Endothelial cell of hepatic sinusoid (primary cell): Measurements from ENCODE around the gene PIK3R6.
"Not testable (repeated sequence)": the region's sequence is repeated elsewhere in the genome, so short reads cannot be mapped to it uniquely, and the experiment has no call there.

ENCODE experiments used
- in situ Hi-C: cut with HindIII; loops from 2 replicates; pipeline ENCODE4 v1.10.0; 2017; ENCODE audit warnings: low sequenced_read_pairs

PIK3R6 gene

GRCh38 chr17:8829036-8829941 is 38.2 kb downstream of the PIK3R6 start:
- in situ Hi-C loops, result no loop called here

- in situ Hi-C loops, result no loop called here
Measured at GRCh38 chr17:8828517-8828875, 39.0 kb downstream of the PIK3R6 start.

GRCh38 chr17:8826808-8827435 is 40.6 kb downstream of the PIK3R6 start:
- in situ Hi-C loops, result no loop called here

GRCh38 chr17:8825802-8826201 is 41.7 kb downstream of the PIK3R6 start:
- in situ Hi-C loops, result no loop called here

GRCh38 chr17:8823279-8823678 is 44.2 kb downstream of the PIK3R6 start:
- in situ Hi-C loops, result no loop called here

- in situ Hi-C loops, result no loop called here
Measured at GRCh38 chr17:8822401-8823035, 45.0 kb downstream of the PIK3R6 start.

GRCh38 chr17:8821446-8822105 is 45.9 kb downstream of the PIK3R6 start:
- in situ Hi-C loops, result no loop called here

GRCh38 chr17:8820311-8821010 is 47.0 kb downstream of the PIK3R6 start:
- in situ Hi-C loops, result no loop called here

- in situ Hi-C loops, result no loop called here
Measured at GRCh38 chr17:8818654-8819330, 48.7 kb downstream of the PIK3R6 start.

GRCh38 chr17:8818047-8818446 is 49.4 kb downstream of the PIK3R6 start:
- in situ Hi-C loops, result no loop called here

GRCh38 chr17:8806926-8807550 is 60.4 kb downstream of the PIK3R6 start:
- in situ Hi-C loops, result no loop called here

- in situ Hi-C loops, result no loop called here
Measured at GRCh38 chr17:8806253-8806925, 61.1 kb downstream of the PIK3R6 start.

GRCh38 chr17:8805396-8805795 is 62.1 kb downstream of the PIK3R6 start:
- in situ Hi-C loops, result not testable (repeated sequence)

GRCh38 chr17:8803531-8804420 is 63.7 kb downstream of the PIK3R6 start:
- in situ Hi-C loops, result no loop called here

GRCh38 chr17:8801135-8801840 is 66.2 kb downstream of the PIK3R6 start:
- in situ Hi-C loops, result no loop called here

- in situ Hi-C loops, result no loop called here
Measured at GRCh38 chr17:8800656-8801055, 66.8 kb downstream of the PIK3R6 start.

- in situ Hi-C loops, result no loop called here
Measured at GRCh38 chr17:8799570-8800212, 67.8 kb downstream of the PIK3R6 start.
